Suprapubic skin (tissue), 3 donors: Measurements from ENCODE around the gene C2CD4C.

Experiments
- POLR2AphosphoS5 ChIP-seq, 3 donors: sonication (generic); formaldehyde crosslinking; IDR thresholded peaks; one replicate each; pipeline ENCODE4 v1.6.1; 2017; ENCODE audit warnings: antibody characterized with exemption in 3 of 3
- TF ChIP-seq, protein P1 (sequence below), 2 donors: fragments of 200-600 bp in 1 of 2; fragments of 450-650 bp in 1 of 2; sonication (generic) in 1 of 2; IDR thresholded peaks; one replicate each; pipeline ENCODE4 v1.5.1; 2016 to 2019; ENCODE audit warnings: antibody characterized with exemption in 2 of 2, mild to moderate bottlenecking in 1 of 2, moderate library complexity in 1 of 2

DNA sequence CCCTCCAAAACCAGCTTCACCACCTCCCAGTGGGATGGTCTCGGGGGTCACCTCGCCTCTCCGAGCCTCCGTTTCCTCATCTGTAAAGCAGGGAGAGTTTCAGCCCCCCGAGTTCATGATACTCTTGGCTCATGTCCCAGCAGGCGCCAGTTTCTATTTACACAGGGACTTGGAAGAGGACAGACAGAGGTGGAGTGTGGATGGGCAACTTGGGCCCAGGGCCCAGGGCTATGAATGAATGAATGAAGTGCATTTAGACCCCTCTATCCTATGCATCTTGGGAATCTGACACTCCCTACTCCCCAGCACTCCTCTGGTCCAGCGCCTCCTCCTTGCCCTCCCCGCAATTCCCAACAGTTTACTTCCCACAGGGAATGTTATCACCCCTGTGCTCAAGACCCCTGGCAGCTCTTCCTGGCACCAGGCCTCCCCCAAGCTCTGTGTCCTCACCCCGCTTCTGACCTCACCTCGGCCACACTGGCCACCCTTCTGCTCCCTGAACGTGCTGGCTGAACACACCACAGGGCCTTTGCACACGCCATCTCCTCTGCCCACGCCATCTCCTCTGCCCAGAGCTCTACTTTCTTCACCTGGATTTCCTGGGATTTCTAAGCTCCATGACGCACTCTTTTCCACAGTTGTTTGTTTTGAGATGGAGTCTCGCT, 4.9 kb upstream of the C2CD4C start:
- TF ChIP-seq, protein P1, sequence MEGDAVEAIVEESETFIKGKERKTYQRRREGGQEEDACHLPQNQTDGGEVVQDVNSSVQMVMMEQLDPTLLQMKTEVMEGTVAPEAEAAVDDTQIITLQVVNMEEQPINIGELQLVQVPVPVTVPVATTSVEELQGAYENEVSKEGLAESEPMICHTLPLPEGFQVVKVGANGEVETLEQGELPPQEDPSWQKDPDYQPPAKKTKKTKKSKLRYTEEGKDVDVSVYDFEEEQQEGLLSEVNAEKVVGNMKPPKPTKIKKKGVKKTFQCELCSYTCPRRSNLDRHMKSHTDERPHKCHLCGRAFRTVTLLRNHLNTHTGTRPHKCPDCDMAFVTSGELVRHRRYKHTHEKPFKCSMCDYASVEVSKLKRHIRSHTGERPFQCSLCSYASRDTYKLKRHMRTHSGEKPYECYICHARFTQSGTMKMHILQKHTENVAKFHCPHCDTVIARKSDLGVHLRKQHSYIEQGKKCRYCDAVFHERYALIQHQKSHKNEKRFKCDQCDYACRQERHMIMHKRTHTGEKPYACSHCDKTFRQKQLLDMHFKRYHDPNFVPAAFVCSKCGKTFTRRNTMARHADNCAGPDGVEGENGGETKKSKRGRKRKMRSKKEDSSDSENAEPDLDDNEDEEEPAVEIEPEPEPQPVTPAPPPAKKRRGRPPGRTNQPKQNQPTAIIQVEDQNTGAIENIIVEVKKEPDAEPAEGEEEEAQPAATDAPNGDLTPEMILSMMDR (IDR thresholded peaks at IDR 0.05), result no peak
- no peak for TF ChIP-seq POLR2AphosphoS5 (IDR thresholded peaks at IDR 0.05)
